Stimulated activated CD4-positive, alpha-beta T cell treated with anti-CD3 and anti-CD28 coated beads, Interleukin-12 subunit alpha, Interleukin-12 subunit beta, amount 100 ng/mL, for 4 hours (primary cell): Measurements from ENCODE around the gene CEP295NL.
A peak's percentile ranks its signal among the peaks of the same experiment; 100 is the strongest.

Experiments used
- DNase-seq: peaks from one replicate; pipeline ENCODE4 v3.0.0-alpha.2; 2020

CEP295NL gene

GRCh38 chr17:78862073-78863023 is 40.7 kb downstream of the CEP295NL start:
- no peak for DNase-seq

GRCh38 chr17:78861229-78861628 is 41.8 kb downstream of the CEP295NL start:
- DNase-seq = no peak

GRCh38 chr17:78859051-78859450 is 44.0 kb downstream of the CEP295NL start:
- DNase-seq = no peak

DNA sequence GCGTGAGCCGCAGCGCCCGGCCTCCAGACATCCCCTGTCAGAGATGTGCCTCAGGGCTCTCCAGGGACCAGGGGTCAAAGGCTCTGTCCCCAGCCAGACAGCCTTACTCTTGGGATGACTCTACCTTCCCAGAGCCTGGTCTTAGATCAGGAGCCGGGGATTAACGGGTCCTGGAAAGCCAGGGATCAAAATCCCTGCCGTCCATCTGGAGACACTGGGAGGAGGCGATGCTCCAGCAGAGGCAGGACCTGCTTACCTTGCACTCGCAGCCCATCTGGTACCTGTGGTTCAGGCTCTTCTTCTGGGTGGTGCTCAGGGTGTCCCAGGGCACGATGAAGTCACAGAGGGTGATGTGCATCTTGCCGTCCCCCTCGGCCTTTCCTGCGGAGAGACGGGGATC is 45.7 kb downstream of the CEP295NL start:
- DNase-seq = no peak

- no peak for DNase-seq
Observed at GRCh38 chr17:78855561-78856165, 47.3 kb downstream of the CEP295NL start.

GRCh38 chr17:78854508-78854907 is 48.5 kb downstream of the CEP295NL start:
- no peak for DNase-seq

GRCh38 chr17:78853926-78854394 is 49.0 kb downstream of the CEP295NL start:
- DNase-seq = no peak

DNA sequence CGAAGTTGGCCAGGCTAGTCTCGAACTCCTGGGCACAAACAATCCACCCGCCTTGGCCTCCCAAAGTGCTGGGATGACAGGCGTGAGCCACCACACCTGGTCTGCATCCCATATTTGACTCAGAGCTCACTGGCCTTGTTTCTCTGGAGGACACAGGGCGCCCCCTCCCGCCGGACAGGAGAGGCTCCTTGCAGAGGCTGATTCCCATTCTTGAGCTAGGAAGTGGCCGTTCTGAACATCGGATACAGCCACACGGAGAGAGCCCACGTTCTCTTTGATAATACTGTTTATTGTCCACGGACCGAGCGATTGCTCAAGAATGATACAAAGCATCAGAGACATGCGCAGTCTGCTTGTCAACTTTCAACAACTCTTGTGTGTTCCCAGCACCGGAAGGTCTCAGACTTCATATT is 50.3 kb downstream of the CEP295NL start:
- no peak for DNase-seq

DNA sequence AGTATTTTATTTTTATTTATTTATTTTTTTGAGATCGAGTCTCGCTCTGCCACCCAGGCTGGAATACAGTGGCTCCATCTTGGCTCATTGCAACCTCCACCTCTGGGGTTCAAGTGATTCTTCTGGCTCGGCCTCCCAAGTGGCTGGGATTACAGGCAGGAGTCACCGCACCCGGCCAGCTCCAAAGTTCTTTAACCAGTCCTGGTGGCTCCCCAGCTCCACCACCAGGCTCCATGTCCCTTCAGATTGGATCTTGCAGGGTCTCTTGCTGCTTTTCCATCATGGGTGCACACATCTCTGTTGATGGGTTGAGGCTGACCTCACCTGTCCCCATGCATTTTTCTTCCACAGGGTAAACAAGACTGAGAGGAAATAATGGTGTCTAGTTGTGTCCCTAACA is 54.0 kb downstream of the CEP295NL start:
- no peak for DNase-seq

DNA sequence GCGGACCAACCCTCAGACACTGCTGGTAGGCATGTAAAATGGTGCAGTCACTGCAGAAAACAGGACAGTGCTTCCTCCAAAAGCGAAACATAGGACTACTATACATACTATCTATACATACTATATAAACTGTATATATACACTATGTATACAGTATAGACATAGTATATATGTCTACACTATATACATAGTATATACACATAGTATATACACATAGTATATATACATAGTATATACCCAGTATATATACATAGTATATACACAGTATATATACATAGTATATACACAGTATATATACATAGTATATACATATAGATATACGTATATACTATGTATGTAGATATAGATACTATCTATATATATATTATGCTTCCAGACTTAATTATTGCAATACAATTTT is 55.9 kb downstream of the CEP295NL start:
- no peak for DNase-seq

DNA sequence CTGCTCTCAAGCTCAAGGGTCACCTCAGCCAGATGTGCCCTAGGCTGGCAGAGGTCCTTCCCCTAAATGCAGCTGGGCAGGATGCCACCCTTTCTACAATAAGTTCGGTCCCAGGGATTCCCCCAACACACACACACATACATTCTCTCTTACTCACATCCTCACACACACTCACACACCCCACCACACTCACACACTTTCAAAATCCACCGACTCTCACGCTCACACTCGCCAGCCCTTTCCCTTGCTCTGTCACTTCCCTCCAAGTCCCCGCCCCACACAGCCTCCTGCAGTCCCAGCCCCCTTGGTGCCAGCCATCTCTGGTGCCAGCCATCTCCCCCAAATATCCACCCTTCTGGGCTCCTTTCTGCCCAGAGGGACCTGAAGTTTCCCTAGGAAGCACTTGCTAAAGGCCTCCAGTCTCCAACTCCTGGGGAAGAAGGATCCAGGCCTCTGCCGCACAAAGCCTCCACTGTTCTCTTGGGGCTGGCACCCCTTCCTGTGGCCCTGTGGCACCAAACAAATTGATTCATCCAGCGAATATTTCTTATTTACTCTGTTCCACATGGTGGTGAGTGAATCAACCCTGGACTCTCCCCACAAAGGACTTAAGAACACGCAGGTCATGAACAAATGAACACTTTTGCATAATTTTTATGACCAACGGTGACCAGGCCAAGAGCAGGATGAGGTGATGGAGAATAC is 58.5 kb downstream of the CEP295NL start:
- DNase-seq = no peak

DNA sequence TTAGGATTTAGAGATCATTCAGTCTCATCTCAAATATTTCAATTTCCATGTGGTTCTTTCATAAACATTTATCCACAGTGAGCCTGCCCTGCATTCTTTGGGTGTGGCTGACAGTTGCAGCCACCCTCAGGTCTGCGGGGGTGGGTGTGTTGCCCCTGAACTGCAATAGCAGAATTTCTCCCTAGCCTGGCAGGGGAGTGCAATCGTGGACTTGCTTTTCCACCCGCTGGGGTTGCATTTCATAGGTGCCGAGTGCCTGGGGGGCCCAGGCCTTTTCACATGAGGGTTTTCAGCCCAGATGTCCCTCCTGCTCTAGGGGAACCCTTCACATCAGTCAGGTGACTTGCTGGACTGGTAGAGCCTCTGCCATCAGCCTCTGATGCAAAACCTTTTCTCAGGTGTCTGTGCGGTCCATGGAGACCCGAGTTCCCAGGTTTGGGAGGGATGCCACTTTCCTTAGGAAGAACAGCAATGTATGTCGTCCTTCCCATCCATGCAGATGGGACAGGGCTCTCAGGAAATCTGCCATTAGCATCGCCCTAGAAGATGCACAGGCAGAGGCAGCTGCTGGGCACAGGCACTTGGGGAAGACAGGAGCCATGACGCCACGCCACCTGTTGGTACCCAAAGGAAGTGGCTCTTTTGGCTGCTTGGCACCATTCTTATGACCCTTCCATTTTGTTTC is 60.0 kb downstream of the CEP295NL start:
- DNase-seq = peak; percentile 46

GRCh38 chr17:78840780-78841611 is 62.0 kb downstream of the CEP295NL start, which contains the start of gene USP36:
Gene USP36, minus strand, starts transcription at chr17:78840814. Its CDS starts 4,451 bp downstream, at chr17:78836363.
- DNase-seq = peak; percentile 100
